Measurements from ENCODE around the gene PLAC8. TPM values are rescaled to one million over a fixed set of nuclear protein-coding genes. Genes with fewer than 3 reads are reported as not detected.

Gene PLAC8
- total RNA-seq, 2 experiments from 2014 or later, result 249 to 259 TPM

DNA sequence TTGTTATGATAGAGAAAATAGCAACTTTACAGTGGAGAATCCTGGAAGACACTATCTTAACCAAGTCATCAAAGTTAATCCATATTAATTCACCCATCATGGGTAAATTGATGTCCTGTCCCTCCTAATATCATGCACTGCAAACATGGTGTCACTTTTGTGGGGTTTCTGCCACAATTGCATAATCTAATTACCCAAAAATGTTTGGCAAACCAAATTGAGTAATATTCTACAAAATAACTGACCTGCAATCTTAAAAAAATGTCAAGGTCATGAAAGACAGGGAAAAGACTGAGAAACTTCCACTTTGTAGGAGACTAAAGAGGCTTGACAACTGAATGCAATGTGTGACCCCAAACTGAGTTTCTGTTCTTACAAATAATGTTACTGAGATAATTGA, 37.1 kb upstream of the PLAC8 start:
- intact Hi-C loops (cut with DNase I, micrococcal nuclease), result no loop called here
- H3K36me3 ChIP-seq (ENCODE audit: insufficient read depth, low read length), result no peaks in the 10 kb centered on the region
- TF ChIP-seq, protein P1, sequence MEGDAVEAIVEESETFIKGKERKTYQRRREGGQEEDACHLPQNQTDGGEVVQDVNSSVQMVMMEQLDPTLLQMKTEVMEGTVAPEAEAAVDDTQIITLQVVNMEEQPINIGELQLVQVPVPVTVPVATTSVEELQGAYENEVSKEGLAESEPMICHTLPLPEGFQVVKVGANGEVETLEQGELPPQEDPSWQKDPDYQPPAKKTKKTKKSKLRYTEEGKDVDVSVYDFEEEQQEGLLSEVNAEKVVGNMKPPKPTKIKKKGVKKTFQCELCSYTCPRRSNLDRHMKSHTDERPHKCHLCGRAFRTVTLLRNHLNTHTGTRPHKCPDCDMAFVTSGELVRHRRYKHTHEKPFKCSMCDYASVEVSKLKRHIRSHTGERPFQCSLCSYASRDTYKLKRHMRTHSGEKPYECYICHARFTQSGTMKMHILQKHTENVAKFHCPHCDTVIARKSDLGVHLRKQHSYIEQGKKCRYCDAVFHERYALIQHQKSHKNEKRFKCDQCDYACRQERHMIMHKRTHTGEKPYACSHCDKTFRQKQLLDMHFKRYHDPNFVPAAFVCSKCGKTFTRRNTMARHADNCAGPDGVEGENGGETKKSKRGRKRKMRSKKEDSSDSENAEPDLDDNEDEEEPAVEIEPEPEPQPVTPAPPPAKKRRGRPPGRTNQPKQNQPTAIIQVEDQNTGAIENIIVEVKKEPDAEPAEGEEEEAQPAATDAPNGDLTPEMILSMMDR (IDR thresholded peaks at IDR 0.05), result no peak
- ChIA-PET POLR2A (no interaction called here), CTCF (no interaction called here)
- DNase-seq (no peak), ATAC-seq (ENCODE audit: poor library complexity) (no peak)
- Mint-ChIP-seq H3K27ac (no peak overlapping the region), H3K4me3 (no peak overlapping the region), H3K36me3 (ENCODE audit: low read depth) (no peaks in the 10 kb centered on the region), H3K27me3 (no peaks in the 10 kb centered on the region), H3K4me1 (ENCODE audit: low read depth) (peaks cover 22% of the 10 kb centered on the region), H3K9me3 (no peaks in the 10 kb centered on the region)
- no peaks in the 10 kb centered on the region for H3K9me3 ChIP-seq (ENCODE audit: control insufficient read depth in 1 of 2, insufficient read depth in 1 of 2, low read length in 2 of 2)
- H3K4me1 ChIP-seq (ENCODE audit: insufficient read depth, low read length), result peaks cover 7% of the 10 kb centered on the region
- H3K27me3 ChIP-seq (ENCODE audit: control insufficient read depth in 1 of 2, insufficient read depth in 2 of 2, low read length in 2 of 2), result no peaks in the 10 kb centered on the region
- no peak overlapping the region for H3K27ac ChIP-seq (ENCODE audit: low read depth in 1 of 2, low read length in 2 of 2)
- H3K4me3 ChIP-seq (ENCODE audit: low read length), result no peak overlapping the region

DNA sequence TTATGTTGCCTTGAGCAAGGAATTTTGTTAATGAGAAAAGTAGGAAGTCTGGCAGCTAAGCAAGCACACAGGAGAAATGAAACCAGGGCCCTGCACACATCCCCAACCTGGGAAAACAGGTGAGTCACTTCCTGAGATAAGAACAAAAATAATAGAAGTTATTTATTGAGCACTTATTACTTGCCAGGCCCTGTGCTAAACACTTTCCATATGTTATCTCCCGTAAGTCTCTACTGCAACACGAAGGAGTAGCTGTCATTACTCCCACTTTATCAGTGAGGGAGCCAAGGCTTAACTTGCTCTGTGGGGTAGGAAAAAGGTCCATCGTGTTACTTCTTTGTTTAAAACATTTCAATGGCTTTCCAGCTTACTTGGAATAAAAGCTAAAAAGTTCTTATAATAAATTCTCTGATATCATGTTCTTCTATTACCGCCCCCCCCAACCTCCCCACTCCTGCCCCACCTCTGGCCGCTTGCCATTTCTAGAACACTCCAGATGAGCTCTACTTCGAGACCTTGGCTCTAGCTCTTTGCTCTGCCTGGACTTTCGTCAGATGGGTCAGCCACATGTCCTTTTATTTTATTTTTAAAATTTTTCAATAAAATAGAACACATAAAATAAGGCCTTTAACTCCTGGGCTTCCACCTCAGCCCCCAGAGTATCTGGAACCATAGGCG, 36.3 kb upstream of the PLAC8 start:
- no peak overlapping the region for H3K4me3 ChIP-seq (ENCODE audit: low read length)
- H3K27me3 Mint-ChIP-seq, result no peaks in the 10 kb centered on the region
- no peaks in the 10 kb centered on the region for H3K9me3 Mint-ChIP-seq
- H3K36me3 ChIP-seq (ENCODE audit: insufficient read depth, low read length), result no peaks in the 10 kb centered on the region
- CTCF ChIA-PET, result interaction anchor here (0.5 kb wide), 1 partner anchor 60 kb away, joined by 3 read pairs; no protein-coding TSS in a partner anchor
- H3K4me1 Mint-ChIP-seq (ENCODE audit: low read depth), result peaks cover 16% of the 10 kb centered on the region
- POLR2A ChIA-PET, result no interaction called here
- ATAC-seq (ENCODE audit: poor library complexity) (no peak), DNase-seq (no peak)
- TF ChIP-seq, protein P1 (IDR thresholded peaks at IDR 0.05), result no peak
- H3K36me3 Mint-ChIP-seq (ENCODE audit: low read depth), result no peaks in the 10 kb centered on the region
- H3K27me3 ChIP-seq (ENCODE audit: control insufficient read depth in 1 of 2, insufficient read depth in 2 of 2, low read length in 2 of 2), result no peaks in the 10 kb centered on the region
- no peaks in the 10 kb centered on the region for H3K9me3 ChIP-seq (ENCODE audit: control insufficient read depth in 1 of 2, insufficient read depth in 1 of 2, low read length in 2 of 2)
- H3K4me1 ChIP-seq (ENCODE audit: insufficient read depth, low read length), result peaks cover 7% of the 10 kb centered on the region
- no peak overlapping the region for H3K4me3 Mint-ChIP-seq
- intact Hi-C loops (cut with DNase I, micrococcal nuclease), result no loop called here
- H3K27ac ChIP-seq (ENCODE audit: low read depth in 1 of 2, low read length in 2 of 2), result no peak overlapping the region
- H3K27ac Mint-ChIP-seq, result no peak overlapping the region

GRCh38 chr4:83149865-83150652, 35.5 kb upstream of the PLAC8 start:
- Mint-ChIP-seq H3K4me1 (ENCODE audit: low read depth) (peaks cover 9% of the 10 kb centered on the region), H3K27ac (no peak overlapping the region), H3K4me3 (no peak overlapping the region), H3K36me3 (ENCODE audit: low read depth) (no peaks in the 10 kb centered on the region), H3K27me3 (no peaks in the 10 kb centered on the region), H3K9me3 (no peaks in the 10 kb centered on the region)
- intact Hi-C loops (cut with DNase I, micrococcal nuclease), result no loop called here
- Histone ChIP-seq H3K9me3 (ENCODE audit: control insufficient read depth in 1 of 2, insufficient read depth in 1 of 2, low read length in 2 of 2) (no peaks in the 10 kb centered on the region), H3K27me3 (ENCODE audit: control insufficient read depth in 1 of 2, insufficient read depth in 2 of 2, low read length in 2 of 2) (no peaks in the 10 kb centered on the region), H3K4me3 (ENCODE audit: low read length) (no peak overlapping the region), H3K4me1 (ENCODE audit: insufficient read depth, low read length) (peaks cover 3% of the 10 kb centered on the region), H3K36me3 (ENCODE audit: insufficient read depth, low read length) (no peaks in the 10 kb centered on the region), H3K27ac (ENCODE audit: low read depth in 1 of 2, low read length in 2 of 2) (no peak overlapping the region)
- TF ChIP-seq, protein P1 (IDR thresholded peaks at IDR 0.05), result no peak
- ChIA-PET CTCF (no interaction called here), POLR2A (no interaction called here)
- ATAC-seq (ENCODE audit: poor library complexity) (no peak), DNase-seq (no peak)
